Fibroblast of skin of right biceps (primary cell): ENCODE results near the gene CAND1.

ENCODE experiments used
- DNase-seq: peaks from one replicate; pipeline ENCODE4 v3.0.0-alpha.2; 2013

Gene CAND1

DNA sequence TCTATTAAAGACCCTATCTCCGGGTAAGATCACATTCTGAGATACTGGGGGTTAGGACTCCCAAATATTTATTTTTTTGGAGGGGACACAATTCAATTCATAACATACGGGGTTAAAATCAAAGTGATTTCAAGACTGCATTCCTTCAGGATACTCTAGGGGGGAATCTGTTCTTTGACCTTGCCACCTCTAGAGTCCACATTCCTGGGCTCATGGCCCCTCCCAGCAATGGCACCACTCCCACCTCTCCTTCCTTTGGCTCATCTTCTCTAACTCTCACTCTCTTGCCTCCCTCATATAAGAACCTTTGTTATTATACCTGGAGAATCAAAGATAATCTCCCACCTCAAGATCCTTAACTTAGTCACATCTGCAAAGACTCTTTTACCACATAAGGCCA lies 79.5 kb downstream of the CAND1 start:
- no peak for DNase-seq

DNA sequence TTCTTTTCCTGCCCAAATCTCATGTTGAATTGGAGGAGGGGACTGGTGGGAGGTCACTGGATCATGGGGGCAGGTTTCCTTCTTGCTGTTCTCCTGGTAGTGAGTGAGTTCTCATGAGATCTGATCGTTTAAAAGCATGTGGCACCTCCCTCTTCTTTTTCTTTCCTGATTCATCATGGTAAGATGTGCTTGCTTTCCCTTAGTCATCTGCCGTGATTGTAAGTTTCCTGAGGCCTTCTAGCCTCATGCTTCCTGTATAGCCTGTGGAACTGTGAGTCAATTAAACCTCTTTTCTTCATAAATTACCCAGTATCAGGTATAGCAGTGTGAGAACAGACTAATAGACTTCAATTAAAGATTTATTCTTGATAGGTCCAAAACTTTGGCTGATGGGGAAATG lies 83.5 kb downstream of the CAND1 start:
- DNase-seq: peak; percentile 22

- no peak for DNase-seq
These were observed 85.2 kb downstream of the CAND1 start for GRCh38 chr12:67354322-67354721.

DNA sequence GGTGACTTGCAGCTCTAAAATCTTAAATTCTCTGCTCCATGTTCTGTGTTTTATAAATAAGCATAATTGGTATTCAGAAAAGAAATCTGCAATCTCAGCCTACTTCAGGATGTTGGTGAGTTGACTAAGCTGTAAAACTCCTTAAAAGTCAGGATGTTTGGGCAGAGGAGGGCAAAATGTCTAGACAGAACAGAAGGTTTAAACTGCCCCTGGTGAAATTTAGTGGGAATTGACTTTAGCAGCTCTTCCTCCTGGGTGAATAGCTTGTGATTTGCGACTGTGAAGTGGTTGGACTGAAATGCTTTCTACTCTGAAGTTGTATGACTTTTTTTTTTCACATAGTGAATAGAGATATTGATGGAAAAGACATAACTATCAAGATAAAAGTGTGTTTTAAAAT lies 85.8 kb downstream of the CAND1 start:
- DNase-seq: peak; percentile 32

DNA sequence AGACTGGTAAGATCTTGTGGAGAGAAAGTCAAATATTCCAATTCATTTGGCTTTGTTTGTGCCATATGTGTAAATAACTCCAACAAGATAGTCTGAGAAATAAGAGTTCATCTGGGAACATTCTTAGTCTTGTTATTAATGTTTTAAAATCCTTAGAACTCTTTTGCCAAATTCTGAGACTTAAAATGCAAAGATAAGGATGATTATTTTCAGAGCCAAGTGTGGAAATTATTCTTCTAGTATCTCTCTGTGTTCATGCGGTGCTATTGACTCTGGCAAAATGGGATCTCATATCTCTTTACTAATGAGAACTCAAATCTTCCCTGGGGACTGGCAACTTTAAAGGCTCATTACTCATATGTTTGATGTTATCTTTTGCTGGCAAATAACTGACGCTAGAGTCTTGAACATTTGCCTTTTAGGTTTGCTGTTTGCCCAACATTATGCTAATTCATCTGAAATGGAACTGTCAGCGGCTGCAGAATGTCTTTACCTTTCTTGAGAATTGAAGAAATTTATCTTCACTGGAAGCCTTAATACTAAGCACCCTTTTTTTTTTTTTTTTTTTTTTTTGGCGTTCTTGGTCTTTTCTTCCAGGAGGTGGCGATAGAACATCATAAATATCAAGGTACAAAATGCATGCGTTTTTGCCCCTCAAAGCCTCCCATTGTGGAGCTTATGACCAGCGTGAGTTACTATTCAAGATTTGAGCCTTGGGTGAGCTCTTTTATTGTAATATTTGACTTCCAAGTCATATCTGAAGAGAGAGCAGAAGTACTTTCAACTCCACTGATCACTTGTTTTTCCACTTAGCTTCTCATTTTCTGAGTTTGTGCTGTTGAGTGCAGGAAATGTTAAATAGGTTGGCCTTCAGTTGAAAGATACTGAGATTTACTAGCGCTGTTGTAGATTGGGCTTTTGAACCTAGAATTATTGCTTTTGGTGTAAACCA lies 86.5 kb downstream of the CAND1 start:
- DNase-seq: peak; percentile 68

DNA sequence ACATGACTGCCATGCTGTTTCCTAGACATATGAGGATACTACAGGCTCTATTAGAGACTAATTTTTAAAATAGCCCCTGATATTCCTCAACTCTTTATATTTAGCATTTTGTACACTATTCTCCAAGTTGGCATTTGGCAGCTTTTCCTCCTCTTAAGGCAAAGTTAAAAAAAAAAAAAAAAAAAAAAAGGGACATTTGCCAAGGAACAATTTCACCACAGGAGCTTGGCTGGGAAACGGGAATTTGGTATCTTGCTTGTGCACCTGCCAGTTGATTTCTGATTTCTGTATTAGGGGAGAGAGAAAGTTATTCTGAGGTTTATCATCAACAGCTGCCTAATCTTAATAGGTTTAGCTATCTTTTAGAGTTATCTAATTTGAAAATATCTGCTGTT lies 87.2 kb downstream of the CAND1 start:
- no peak for DNase-seq

DNA sequence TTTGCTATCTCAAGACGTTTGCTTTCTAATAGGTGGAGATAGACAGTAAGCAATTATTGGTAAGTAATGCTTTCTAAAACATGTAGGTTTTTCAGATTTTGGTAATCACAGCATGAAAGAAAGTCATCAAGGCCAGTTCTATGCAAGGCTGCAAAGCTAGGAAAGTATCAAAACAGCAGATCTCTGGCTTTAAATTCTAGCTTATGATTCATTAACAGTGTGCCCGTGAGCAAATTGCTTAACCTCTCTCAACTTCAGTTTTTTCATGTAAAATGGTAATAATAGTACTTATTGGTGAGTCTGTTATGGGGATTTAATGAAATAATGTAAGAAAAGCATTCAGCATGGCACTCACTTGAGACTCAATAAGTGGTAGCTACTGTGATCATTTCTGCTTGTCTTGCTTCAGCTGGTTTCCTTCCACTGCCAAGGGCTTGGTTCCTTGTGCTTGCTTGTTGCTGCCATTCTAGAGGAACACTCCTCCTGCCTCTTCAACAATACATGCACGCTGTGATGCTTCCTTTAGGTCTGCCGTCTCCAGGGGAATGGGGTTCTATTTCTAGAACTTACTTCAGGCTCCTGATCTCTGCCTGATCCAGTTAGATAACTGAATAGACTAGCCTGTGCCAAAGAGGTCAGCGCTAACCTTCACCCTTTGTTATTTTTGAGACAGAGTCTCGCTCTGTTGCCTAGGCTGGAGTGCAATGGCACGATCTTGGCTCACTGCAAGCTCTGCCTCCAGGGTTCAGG lies 88.4 kb downstream of the CAND1 start:
- no peak for DNase-seq

DNA sequence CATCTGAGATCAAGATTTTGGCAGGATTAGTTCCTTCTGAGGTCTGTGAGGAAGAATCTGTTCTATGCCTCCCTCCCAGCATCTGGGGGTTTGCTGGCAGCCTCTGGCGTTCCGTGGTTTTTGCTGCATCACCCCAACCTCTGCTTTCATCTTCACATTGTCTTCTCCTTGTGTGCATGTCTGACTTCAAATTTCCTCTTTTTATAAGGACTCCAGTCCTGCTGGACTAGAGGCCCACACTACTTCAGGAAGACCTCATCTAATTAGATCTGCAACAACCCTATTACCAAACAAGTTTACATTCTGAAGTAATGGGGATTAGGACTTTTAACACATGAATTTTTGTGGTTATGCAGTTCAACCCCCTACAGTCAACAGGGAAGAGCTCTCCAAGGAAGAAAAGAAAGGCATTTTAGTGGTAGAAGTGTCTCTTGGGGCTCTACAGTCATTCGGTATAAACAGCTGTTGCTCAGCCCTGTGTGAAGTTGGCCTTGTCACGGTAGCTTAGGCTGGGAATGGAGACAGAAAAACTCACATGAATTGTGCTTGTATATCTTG lies 89.7 kb downstream of the CAND1 start:
- peak; percentile 96 for DNase-seq

- no peak for DNase-seq
These were observed 93.4 kb downstream of the CAND1 start for GRCh38 chr12:67362526-67362925.

GRCh38 chr12:67364228-67364627 lies 95.1 kb downstream of the CAND1 start:
- no peak for DNase-seq

GRCh38 chr12:67365131-67365530 lies 96.0 kb downstream of the CAND1 start:
- no peak for DNase-seq

- DNase-seq: peak; percentile 17
These were observed 98.7 kb downstream of the CAND1 start for GRCh38 chr12:67367843-67368242.
